GM23338 (cell line): Measurements from ENCODE around the gene CCIN. TPM values are rescaled to one million over a fixed set of nuclear protein-coding genes. Genes with fewer than 3 reads are reported as not detected.

ENCODE experiments used
- ATAC-seq: fragments of 200-7000 bp; cut with Tn5 transposase; 3 replicates; pipeline ENCODE4 v1.9.1; 2020
- DNase-seq: peaks from one replicate; pipeline ENCODE4 v3.0.0-alpha.2; 2015; ENCODE audit warnings: low spot score
- H2AFZ ChIP-seq: fragments of 200-600 bp; sonication (generic); 2 replicates; pipeline ENCODE4 v1.8.0; 2016; ENCODE audit warnings: antibody characterized with exemption, mild to moderate bottlenecking, moderate library complexity
- H3F3A ChIP-seq: fragments of 200-600 bp; sonication (generic); replicated peaks from 2 replicates; pipeline ENCODE4 v1.8.0; 2017; ENCODE audit warnings: antibody characterized with exemption, mixed run types, low read depth
- H3K27ac ChIP-seq: fragments of 200-600 bp; sonication (generic); 2 replicates; pipeline ENCODE4 v1.6.1; 2016; ENCODE audit warnings: low read depth
- H3K27me3 ChIP-seq: fragments of 200-600 bp; sonication (generic); 2 replicates; pipeline ENCODE4 v1.8.0; 2016; ENCODE audit warnings: mild to moderate bottlenecking, mixed run types, moderate library complexity; ENCODE audit not compliant: insufficient read depth
- H3K36me3 ChIP-seq: fragments of 200-600 bp; sonication (generic); 2 replicates; pipeline ENCODE4 v1.8.0; 2016; ENCODE audit warnings: mild to moderate bottlenecking; ENCODE audit not compliant: insufficient read depth
- H3K4me1 ChIP-seq: fragments of 200-600 bp; sonication (generic); 2 replicates; pipeline ENCODE4 v1.8.0; 2016; ENCODE audit warnings: mild to moderate bottlenecking, moderate library complexity; ENCODE audit not compliant: insufficient read depth
- H3K4me2 ChIP-seq: fragments of 200-600 bp; sonication (generic); 2 replicates; pipeline ENCODE4 v1.7.1; 2017; ENCODE audit warnings: mixed run types
- H3K4me3 ChIP-seq: fragments of 200-600 bp; sonication (generic); 2 replicates; pipeline ENCODE4 v1.6.1; 2016; ENCODE audit warnings: mixed run types
- H3K79me2 ChIP-seq: fragments of 200-600 bp; sonication (generic); replicated peaks from 2 replicates; pipeline ENCODE4 v1.8.0; 2017; ENCODE audit warnings: mild to moderate bottlenecking; ENCODE audit not compliant: insufficient read depth
- H3K9me2 ChIP-seq: fragments of 200-600 bp; sonication (generic); 2 replicates; pipeline ENCODE4 v1.8.0; 2017; ENCODE audit not compliant: insufficient read depth
- H4K20me1 ChIP-seq: fragments of 200-600 bp; sonication (generic); replicated peaks from 2 replicates; pipeline ENCODE4 v1.8.0; 2017; ENCODE audit warnings: mild to moderate bottlenecking; ENCODE audit not compliant: insufficient read depth
- H3K27ac Mint-ChIP-seq: 2 replicates; pipeline ENCODE4 v1.8.0; 2020; ENCODE audit warnings: inconsistent platforms, mild to moderate bottlenecking, moderate library complexity, mixed read lengths
- H3K27me3 Mint-ChIP-seq: 3 replicates; pipeline ENCODE4 v1.8.0; 2022; ENCODE audit warnings: low read depth, mild to moderate bottlenecking, moderate library complexity, mixed read lengths, inconsistent platforms; ENCODE audit not compliant: insufficient read depth, poor library complexity
- H3K36me3 Mint-ChIP-seq: 3 replicates; pipeline ENCODE4 v1.8.0; 2021; ENCODE audit warnings: low read depth, mild to moderate bottlenecking, inconsistent platforms, moderate library complexity, mixed read lengths
- H3K4me1 Mint-ChIP-seq: 3 replicates; pipeline ENCODE4 v1.8.0; 2020; ENCODE audit warnings: mild to moderate bottlenecking, inconsistent platforms, mixed read lengths
- H3K4me3 Mint-ChIP-seq: 3 replicates; pipeline ENCODE4 v1.8.0; 2021; ENCODE audit warnings: moderate library complexity, mild to moderate bottlenecking, inconsistent platforms, mixed read lengths
- H3K9me3 Mint-ChIP-seq: 3 replicates; pipeline ENCODE4 v1.8.0; 2020; ENCODE audit warnings: moderate library complexity, mild to moderate bottlenecking, inconsistent platforms, mixed read lengths
- CTCF ChIP-seq, 2 experiments: fragments of 200-600 bp in 1 of 2; sonication (generic) in 1 of 2; conservative IDR thresholded peaks; 2 replicates each; pipeline versions ENCODE4 v1.5.1 to v1.6.1; 2016 to 2017; ENCODE audit warnings: antibody characterized with exemption in 2 of 2, low read depth in 2 of 2, mild to moderate bottlenecking in 2 of 2, moderate library complexity in 1 of 2
- EZH2 ChIP-seq: fragments of 200-600 bp; sonication (generic); IDR thresholded peaks from one replicate; pipeline ENCODE4 v1.8.0; 2017; ENCODE audit warnings: antibody characterized with exemption, mild to moderate bottlenecking, low read depth; ENCODE audit not compliant: unreplicated experiment
- EZH2phosphoT487 ChIP-seq: fragments of 200-600 bp; sonication (generic); IDR thresholded peaks from one replicate; pipeline ENCODE4 v1.8.1; 2018; ENCODE audit warnings: antibody characterized with exemption; ENCODE audit not compliant: unreplicated experiment
- REST ChIP-seq: IDR thresholded peaks from one replicate; pipeline ENCODE4 v1.6.1; 2018; ENCODE audit warnings: antibody characterized with exemption; ENCODE audit not compliant: unreplicated experiment
- STAT1 ChIP-seq: IDR thresholded peaks from one replicate; pipeline ENCODE4 v1.6.1; 2016; ENCODE audit warnings: antibody characterized with exemption; ENCODE audit not compliant: unreplicated experiment
- polyA plus RNA-seq: library from polyadenylated mRNA; unstranded; fragments of >200 nt; fragmentation: Nextera tagmentation; extraction: Ambion mirVana; gene quantifications from 2 replicates; pipeline ENCODE4 v1.2.1, GENCODE V29; 2016
- total RNA-seq: library from RNA; depleted of rRNA; stranded (reverse); fragments of >200 nt; shearing (Covaris generic); gene quantifications from 2 replicates; pipeline ENCODE4 v1.2.3, GENCODE V29; 2014

CCIN gene
- total and polyA plus RNA-seq, 2 experiments from 2014 or later: 0.14 TPM; not detected in 1

- Histone ChIP-seq H3K4me1 (0 out of 2 replicates have a peak, but pooled peaks cover 3% of the 10 kb centered on the region), H2AFZ (no peak overlapping the region), H4K20me1 (no peaks in the 10 kb centered on the region), H3K36me3 (no peaks in the 10 kb centered on the region), H3K9me2 (no peaks in the 10 kb centered on the region), H3K27ac (no peak overlapping the region), H3K27me3 (peaks cover 2% of the 10 kb centered on the region; the same call in 1 of the 2 replicates), H3F3A (no peaks in the 10 kb centered on the region), H3K4me3 (no peak overlapping the region), H3K79me2 (no peaks in the 10 kb centered on the region), H3K4me2 (no peak overlapping the region)
- Mint-ChIP-seq H3K27ac (no peak overlapping the region; the same call in 1 of the 2 replicates), H3K4me1 (no peaks in the 10 kb centered on the region; the same call in 1 of the 3 replicates), H3K27me3 (peaks cover 2% of the 10 kb centered on the region), H3K36me3 (no peaks in the 10 kb centered on the region), H3K9me3 (no peaks in the 10 kb centered on the region), H3K4me3 (no peak overlapping the region)
- ATAC-seq: peak; percentile 64
- DNase-seq: no peak
- 0 out of 4 replicates have a peak, but pooled peaks of 1 of the 2 experiments have one; percentile 7 for TF ChIP-seq CTCF (conservative IDR thresholded peaks at IDR 0.05; ENCODE audit: low read depth in 2 of 2)
- TF ChIP-seq REST: no peak
Observed at GRCh38 chr9:36126016-36126730, 43.0 kb upstream of the CCIN start.

- Histone ChIP-seq H3K27ac (no peak overlapping the region), H3K4me1 (peaks cover 11% of the 10 kb centered on the region), H3K36me3 (no peaks in the 10 kb centered on the region), H3F3A (no peaks in the 10 kb centered on the region), H3K27me3 (peaks cover 16% of the 10 kb centered on the region), H3K4me2 (no peak overlapping the region), H4K20me1 (no peaks in the 10 kb centered on the region), H3K9me2 (no peaks in the 10 kb centered on the region), H2AFZ (no peak overlapping the region), H3K4me3 (no peak overlapping the region), H3K79me2 (no peaks in the 10 kb centered on the region)
- Mint-ChIP-seq H3K36me3 (no peaks in the 10 kb centered on the region), H3K4me3 (no peak overlapping the region), H3K27me3 (peaks cover 10% of the 10 kb centered on the region), H3K9me3 (no peaks in the 10 kb centered on the region), H3K27ac (no peak overlapping the region), H3K4me1 (peaks cover 7% of the 10 kb centered on the region)
- DNase-seq: no peak
- no peak for ATAC-seq
- TF ChIP-seq STAT1 (no peak), REST (no peak), CTCF (conservative IDR thresholded peaks at IDR 0.05; ENCODE audit: low read depth in 2 of 2) (no peak), EZH2 (no peak), EZH2phosphoT487 (no peak)
Observed at GRCh38 chr9:36127652-36128244, 41.4 kb upstream of the CCIN start.
